Mucosa of descending colon (tissue), 3 donors: Measurements from ENCODE around the gene CTDNEP1. TPM values are rescaled to one million over a fixed set of nuclear protein-coding genes. Genes with fewer than 3 reads are reported as not detected.
A peak's percentile ranks its signal among the peaks of the same experiment; 100 is the strongest.

Experiments used
- ATAC-seq: fragments of 200-7000 bp; cut with Tn5 transposase; one replicate; pipeline ENCODE4 v1.9.1; 2020; ENCODE audit warnings: mild to moderate bottlenecking, moderate library complexity
- DNase-seq, 3 donors: peaks; one replicate each; pipeline ENCODE4 v3.0.0-alpha.2; 2020
- H3K36me3 ChIP-seq: fragments of 200-600 bp; one replicate; pipeline ENCODE4 v1.8.0; 2021; ENCODE audit warnings: low read depth, mild to moderate bottlenecking
- H3K4me1 ChIP-seq: fragments of 200-600 bp; one replicate; pipeline ENCODE4 v1.8.0; 2021; ENCODE audit warnings: low read depth, mild to moderate bottlenecking
- H3K4me3 ChIP-seq: fragments of 200-600 bp; one replicate; pipeline ENCODE4 v1.8.0; 2021; ENCODE audit warnings: mild to moderate bottlenecking
- H3K9me3 ChIP-seq: fragments of 200-600 bp; one replicate; pipeline ENCODE4 v1.8.0; 2021; ENCODE audit warnings: mild to moderate bottlenecking
- intact Hi-C, 2 donors: fragments of 100-400 bp; cut with DNase I in 1 of 2; cut with micrococcal nuclease in 1 of 2; formaldehyde crosslinking; loops; one replicate each; pipeline versions ENCODE4 v1.11.0 to v1.11.1; 2022; cut with DNase I, micrococcal nuclease
- total RNA-seq, 3 donors: library from RNA; stranded (reverse); fragmentation: NEBNext Ultra II Directional in 2 of 3; extraction: Animal tissue kit (Norgen Biotek cat#: 25700) in 2 of 3; gene quantifications; one replicate each; pipeline versions ENCODE4 v1.2.1 to v1.2.4, GENCODE V29; 2021 to 2023
- TF ChIP-seq, protein P1 (sequence below): fragments of 200-600 bp; IDR thresholded peaks from one replicate; pipeline ENCODE4 v1.8.0; 2022; ENCODE audit warnings: antibody characterized with exemption, mild to moderate bottlenecking
- donor health status: DM: no; HTN: no; CAD: no; lungs with moderate emphysema.
- donor health status: DM: no; HTN: no; CAD: no.
- donor health status: DM: no; HTN: yes; CAD: no.

The CTDNEP1 gene
- total RNA-seq, 3 donors from 2014 or later = 117 to 123 (median 117) TPM

DNA sequence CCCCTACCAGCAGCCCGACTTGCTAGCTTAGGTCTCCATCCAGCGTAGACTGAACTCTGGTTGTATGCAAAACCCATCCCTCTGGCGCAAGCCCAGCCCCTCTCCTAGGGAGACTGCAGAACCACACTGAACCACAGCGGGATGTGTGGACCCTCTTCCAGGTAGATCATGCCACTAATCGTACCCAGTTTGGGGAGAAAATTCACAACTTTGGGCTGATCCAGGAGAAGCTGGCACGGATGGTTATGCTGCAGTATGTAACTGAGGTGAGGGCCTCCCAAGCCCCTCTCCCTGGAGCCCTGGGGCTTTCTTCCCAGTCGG is 28.6 kb downstream of the CTDNEP1 start:
- H3K4me1 ChIP-seq = peaks cover 30% of the 10 kb centered on the region
- no peaks in the 10 kb centered on the region for H3K9me3 ChIP-seq
- H3K36me3 ChIP-seq = peaks cover 13% of the 10 kb centered on the region
- no peak overlapping the region for H3K4me3 ChIP-seq
- TF ChIP-seq, protein P1, sequence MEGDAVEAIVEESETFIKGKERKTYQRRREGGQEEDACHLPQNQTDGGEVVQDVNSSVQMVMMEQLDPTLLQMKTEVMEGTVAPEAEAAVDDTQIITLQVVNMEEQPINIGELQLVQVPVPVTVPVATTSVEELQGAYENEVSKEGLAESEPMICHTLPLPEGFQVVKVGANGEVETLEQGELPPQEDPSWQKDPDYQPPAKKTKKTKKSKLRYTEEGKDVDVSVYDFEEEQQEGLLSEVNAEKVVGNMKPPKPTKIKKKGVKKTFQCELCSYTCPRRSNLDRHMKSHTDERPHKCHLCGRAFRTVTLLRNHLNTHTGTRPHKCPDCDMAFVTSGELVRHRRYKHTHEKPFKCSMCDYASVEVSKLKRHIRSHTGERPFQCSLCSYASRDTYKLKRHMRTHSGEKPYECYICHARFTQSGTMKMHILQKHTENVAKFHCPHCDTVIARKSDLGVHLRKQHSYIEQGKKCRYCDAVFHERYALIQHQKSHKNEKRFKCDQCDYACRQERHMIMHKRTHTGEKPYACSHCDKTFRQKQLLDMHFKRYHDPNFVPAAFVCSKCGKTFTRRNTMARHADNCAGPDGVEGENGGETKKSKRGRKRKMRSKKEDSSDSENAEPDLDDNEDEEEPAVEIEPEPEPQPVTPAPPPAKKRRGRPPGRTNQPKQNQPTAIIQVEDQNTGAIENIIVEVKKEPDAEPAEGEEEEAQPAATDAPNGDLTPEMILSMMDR = no peak
- intact Hi-C loops = no loop called here
- DNase-seq (peak in 1 of 3 donors; percentile 31), ATAC-seq (no peak)

DNA sequence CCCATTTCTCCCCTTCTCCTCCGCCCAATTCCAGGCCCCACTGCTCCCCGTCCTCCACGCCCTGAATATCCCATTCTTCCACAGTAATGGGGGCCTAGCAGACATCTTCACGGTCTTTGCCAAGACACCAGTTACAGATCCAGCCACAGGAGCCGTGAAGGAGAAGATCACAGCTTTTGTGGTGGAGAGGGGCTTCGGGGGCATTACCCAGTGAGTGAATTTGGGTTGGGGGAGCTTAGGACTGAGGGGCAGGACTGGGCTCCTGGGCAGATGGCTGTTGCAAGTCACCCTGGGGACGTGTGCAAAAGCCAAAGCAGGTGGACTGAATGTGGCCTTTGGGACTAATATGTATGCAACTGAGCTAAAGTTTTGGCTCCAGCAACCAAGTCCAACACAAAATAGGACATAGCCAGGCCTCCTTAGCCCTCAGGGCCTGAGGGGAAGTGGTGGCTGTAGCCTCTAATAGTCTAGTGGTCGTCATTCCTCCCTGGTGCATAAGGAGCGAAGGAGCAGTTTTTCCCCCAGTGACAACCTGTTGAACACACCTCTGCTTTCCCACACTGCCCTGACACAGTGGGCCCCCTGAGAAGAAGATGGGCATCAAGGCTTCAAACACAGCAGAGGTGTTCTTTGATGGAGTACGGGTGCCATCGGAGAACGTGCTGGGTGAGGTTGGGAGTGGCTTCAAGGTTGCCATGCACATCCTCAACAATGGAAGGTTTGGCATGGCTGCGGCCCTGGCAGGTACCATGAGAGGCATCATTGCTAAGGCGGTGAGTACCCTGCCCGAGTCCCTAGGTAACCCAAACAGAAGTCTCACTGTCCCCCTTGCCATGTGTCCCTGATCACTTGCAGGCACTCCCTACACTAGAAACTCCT is 29.2 kb downstream of the CTDNEP1 start:
- ATAC-seq (no peak), DNase-seq (no peak)
- intact Hi-C loops = no loop called here
- TF ChIP-seq, protein P1 = no peak
- H3K4me1 ChIP-seq = peaks cover 35% of the 10 kb centered on the region
- H3K4me3 ChIP-seq = no peak overlapping the region
- H3K9me3 ChIP-seq = no peaks in the 10 kb centered on the region
- peaks cover 13% of the 10 kb centered on the region for H3K36me3 ChIP-seq

DNA sequence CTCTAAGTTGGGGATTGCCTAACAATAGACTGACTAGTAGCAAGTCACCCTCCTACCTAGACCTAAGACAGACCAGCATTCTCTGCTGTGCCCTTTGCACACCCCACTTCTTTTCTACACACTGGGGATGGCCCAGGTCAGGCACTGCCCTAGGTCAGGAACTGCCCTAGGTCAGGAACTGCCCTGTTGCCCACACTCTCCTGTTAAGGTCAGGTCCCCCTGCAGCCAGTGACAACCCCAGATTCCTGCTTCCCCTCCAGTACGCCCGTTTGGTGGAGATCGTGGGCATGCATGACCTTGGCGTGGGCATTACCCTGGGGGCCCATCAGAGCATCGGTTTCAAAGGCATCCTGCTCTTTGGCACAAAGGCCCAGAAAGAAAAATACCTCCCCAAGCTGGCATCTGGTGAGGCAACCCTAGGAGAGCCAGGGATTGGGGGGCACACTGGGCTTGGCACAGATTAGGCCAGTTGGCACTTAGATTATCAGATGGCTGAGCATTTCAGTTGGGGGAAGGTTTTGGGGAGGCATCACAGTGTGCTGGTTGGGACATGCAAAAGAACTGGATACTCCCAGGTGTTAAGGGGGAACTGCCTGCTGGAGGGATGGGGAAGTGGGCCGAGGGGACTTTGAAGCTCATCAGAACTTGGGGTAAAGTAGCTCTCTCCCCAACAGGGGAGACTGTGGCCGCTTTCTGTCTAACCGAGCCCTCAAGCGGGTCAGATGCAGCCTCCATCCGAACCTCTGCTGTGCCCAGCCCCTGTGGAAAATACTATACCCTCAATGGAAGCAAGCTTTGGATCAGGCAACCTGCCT is 30.0 kb downstream of the CTDNEP1 start:
- TF ChIP-seq, protein P1 = no peak
- ATAC-seq (no peak), DNase-seq (peak in 1 of 3 donors; percentile 27)
- Histone ChIP-seq H3K4me1 (peaks cover 35% of the 10 kb centered on the region), H3K4me3 (no peak overlapping the region), H3K36me3 (peaks cover 8% of the 10 kb centered on the region), H3K9me3 (no peaks in the 10 kb centered on the region)
- intact Hi-C loops = no loop called here

DNA sequence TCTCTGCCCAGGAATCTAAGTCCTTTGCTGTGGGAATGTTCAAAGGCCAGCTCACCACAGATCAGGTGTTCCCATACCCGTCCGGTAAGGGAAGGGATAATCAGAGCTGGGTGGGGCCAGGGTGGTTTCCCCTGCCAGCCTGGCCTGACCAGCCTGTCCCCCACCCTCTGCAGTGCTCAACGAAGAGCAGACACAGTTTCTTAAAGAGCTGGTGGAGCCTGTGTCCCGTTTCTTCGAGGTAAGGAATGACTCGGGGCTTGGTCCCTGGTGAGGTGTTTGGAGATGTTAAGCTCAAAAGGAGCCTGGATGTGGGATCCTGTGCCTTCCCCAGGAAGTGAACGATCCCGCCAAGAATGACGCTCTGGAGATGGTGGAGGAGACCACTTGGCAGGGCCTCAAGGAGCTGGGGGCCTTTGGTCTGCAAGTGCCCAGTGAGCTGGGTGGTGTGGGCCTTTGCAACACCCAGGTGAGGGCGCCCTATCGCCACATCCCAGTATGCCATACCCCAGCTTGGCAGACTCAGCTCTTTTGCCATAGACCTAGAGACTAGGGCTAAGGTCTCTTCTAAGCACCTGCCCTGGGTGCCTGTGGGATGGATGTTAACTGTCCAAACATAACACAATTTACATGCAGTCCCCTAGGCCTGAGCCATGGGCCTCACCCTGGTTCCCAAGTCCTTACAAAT is 30.8 kb downstream of the CTDNEP1 start:
- peak; percentile 75 to 79 (median 77) for DNase-seq
- Histone ChIP-seq H3K36me3 (peaks cover 8% of the 10 kb centered on the region), H3K4me1 (peaks cover 35% of the 10 kb centered on the region), H3K9me3 (no peaks in the 10 kb centered on the region), H3K4me3 (peak overlapping the region; percentile 14)
- intact Hi-C loops = no loop called here
- ATAC-seq = peak; percentile 73
- TF ChIP-seq, protein P1 = peak; percentile 30

DNA sequence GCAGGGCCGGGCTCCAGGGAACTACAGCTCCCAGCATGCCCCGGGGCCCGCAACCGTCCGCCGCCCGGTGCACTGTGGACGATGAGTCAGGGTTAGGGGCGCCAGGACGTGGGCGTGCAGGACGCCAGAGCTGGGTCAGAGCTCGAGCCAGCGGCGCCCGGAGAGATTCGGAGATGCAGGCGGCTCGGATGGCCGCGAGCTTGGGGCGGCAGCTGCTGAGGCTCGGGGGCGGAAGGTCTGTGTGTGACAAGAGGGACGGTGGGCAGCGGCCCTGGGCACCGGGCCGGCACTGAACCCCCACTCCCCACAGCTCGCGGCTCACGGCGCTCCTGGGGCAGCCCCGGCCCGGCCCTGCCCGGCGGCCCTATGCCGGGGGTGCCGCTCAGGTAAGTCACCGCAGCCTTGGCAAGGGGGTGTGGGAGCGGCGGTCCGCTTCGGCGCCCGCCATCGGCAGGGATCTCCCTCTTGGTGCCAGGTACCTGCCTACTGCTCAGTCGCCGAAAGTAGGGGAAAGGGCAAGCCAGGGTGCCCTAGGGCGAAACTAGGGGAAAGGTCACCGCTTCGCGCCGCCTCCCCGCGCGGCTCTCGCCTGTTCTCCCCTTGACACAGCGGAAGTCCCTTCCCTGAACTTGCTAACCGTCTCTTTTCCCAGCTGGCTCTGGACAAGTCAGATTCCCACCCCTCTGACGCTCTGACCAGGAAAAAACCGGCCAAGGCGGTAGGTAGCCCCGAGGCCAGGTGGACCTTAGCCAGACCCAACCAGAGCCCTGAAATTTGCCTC is 31.5 kb downstream of the CTDNEP1 start, which contains the start of the genes ACADVL and DLG4:
Gene ACADVL (plus strand): TSS at position 127 of the 781 bp plus-strand sequence. CDS start 47 bp downstream, at position 174.
Gene DLG4 (minus strand): TSS at position 25 of the 781 bp plus-strand sequence.
- intact Hi-C loops = no loop called here
- H3K4me1 ChIP-seq = peaks cover 39% of the 10 kb centered on the region
- H3K9me3 ChIP-seq = no peaks in the 10 kb centered on the region
- TF ChIP-seq, protein P1 = no peak
- peak; percentile 82 for ATAC-seq
- DNase-seq = peak; percentile 89 to 93 (median 90)
- H3K36me3 ChIP-seq = peaks cover 8% of the 10 kb centered on the region
- H3K4me3 ChIP-seq = peak within 1 kb of the TSS; percentile 94
